Measurements from ENCODE around the gene IRF7.

The IRF7 gene

DNA sequence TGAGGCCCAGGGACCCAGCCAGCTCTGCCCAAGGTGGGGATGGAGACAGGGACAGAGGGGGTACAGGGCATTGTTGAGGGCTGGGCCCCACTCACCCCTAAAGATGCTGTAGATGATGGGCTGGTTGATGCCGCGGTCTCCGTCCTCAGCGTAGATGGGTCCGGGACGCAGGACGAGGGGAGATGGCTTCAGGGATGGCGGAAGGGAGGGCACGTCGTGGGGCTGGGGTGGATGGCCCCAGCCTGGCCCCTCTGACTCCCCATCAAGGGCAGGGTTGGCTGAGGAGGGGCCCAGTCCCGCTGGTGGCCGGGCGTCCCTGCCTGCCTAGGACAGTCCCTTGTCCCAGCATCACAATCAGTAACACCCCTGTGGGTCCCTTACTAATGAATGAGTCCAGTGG lies 4.5 kb upstream of the IRF7 start:
- no peak for DNase-seq

GRCh38 chr11:619628-620050 lies 3.9 kb upstream of the IRF7 start:
- no peak for DNase-seq

DNA sequence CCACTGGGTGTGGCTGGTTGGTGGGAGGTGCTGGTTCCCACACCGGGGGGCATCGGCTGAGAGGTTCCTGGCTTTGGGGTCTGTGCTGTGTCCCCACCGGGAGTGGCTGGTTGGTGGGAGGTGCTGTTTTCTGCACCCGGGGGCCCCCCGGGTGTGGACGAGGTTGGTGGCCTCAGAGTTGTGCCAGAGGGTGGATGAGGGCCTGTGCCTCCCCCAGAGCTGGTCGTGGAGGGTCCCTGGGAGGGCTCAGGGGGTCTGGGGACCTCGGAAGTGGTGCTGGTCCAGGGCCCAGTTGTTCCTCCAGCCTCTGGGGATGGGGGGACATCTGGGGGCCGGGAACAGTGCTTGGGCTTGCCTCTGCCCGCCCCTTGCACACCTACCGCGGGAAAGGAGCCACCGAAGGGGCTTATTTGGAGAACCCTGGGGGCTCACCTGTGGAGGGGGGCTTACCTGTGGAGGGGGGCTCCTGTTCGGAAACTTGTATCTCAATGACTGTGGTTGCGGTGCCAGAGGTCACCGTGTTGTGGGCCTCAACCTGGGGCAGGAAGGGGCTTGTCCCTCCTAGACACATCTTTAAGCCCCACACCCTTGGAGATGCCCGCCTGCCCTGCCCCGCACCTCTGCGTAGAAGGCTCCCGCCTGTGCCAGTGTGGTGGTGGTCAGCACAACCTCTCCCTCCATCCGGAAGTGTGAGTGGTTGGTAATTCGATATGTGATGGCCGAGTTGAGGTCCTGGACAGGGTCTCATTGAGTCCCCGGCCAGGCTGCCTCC lies 3.3 kb upstream of the IRF7 start:
- DNase-seq, result no peak

DNA sequence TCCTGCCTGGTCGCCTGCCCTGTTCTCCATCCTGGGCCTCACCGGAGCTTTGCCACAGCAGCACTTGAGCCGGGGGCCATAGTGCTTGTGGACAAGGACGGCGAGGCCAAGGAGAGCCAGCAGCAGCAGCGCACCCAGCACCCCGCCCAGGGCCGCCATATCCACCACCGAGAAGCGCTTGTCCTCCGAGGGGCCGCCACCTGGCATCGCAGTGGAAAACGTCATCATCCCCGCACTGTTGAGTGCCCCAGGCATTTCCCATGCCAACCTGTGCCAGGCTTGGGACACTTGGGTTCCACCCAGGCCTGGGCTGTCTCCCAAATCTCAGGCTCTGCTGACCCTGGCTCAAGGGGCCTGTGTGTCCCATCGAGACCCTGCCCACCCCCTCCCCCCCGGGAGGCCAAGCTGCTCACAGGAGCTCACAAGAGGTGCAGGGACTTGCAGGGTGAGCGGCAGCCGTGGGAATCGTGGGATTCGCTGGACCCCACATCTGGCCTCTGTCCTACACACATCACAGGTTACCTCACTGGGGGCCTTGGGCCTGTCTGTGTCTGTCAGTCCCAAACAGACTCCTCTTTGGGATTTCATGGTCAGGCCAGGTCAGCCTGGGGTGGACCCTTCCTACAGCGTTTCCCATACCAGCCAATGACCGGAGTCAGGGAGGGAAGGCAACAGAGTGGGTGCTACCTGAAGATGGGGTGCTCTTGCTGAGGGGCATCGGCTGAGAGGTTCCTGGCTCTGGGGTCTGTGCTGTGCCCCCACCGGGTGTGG lies 2.3 kb upstream of the IRF7 start:
- DNase-seq, result no peak

DNA sequence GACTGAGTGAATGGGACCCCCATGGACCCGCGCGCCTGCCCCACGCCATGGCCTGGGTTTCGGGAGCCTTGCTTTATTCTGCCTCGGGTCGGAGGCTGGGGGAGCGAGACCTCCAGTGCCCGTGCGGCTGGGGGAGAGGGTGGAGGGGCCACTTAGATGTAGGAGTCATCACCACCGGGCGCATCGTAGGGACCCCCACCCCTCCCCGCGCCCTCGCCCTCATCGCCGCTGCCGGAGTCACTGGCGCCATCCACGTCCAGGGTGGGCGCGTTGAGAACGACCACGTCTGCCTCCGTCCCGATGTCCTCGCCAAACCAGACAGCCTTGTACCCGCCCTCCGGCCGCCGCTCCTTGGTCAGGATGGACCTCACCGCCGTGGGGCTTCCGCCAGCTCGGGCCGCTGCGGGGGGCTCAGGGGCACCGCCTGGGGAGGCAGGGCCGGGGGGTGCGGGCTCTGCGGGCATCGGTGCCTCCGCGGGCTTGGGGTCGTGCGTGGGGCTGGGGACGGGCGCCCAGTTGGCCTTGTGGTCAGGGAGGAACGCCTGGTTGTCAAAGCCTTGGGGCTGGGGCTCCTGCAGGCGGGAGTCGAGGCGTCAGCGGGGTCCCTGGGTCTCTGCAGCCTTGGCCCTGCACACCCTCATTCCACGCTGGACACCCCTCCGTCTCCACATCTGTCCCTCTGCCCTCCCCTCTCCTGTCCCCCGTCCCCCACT lies 1.6 kb upstream of the IRF7 start:
- no peak for DNase-seq

DNA sequence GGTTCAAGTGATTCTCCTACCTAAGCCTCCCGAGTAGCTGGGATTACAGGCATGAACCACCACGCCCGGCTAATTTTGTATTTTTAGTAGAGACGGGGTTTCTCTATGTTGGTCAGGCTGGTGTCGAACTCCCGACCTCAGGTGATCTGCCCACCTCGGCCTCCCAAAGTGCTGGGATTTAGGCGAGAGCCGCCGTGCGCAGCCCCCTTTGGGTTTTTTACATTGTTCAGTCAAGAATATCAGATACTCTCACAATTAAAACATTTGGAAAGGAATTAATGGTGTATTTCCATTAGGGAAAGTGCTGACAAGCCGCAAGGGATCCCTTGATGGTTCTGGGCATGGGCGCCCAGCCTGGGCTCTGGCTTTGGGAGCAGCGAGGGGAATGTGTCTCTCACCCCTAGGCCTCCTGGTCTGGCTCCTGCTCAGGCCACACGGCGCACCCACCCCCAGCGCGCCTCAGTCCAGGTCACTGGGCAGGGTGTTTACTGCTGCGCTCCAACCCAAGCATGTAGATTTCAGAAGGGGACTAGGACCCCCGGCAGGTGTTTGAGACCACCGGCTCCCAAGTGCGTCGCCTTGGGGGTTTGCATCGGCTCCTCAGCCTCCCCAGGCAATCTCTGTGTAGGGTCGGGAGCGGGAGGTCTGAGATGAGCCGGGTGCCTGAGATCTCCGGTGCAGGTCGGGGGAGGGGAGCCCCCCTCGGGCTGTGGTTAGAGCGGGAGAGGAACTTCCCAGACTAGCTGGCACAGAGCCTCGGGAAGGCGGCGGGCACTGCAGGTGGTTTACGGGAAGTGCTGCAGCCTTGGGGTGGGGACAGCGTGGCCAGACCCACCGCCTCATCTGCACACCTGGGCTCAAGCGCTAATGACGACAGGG lies 809 bp upstream of the IRF7 start:
- DNase-seq, result no peak

DNA sequence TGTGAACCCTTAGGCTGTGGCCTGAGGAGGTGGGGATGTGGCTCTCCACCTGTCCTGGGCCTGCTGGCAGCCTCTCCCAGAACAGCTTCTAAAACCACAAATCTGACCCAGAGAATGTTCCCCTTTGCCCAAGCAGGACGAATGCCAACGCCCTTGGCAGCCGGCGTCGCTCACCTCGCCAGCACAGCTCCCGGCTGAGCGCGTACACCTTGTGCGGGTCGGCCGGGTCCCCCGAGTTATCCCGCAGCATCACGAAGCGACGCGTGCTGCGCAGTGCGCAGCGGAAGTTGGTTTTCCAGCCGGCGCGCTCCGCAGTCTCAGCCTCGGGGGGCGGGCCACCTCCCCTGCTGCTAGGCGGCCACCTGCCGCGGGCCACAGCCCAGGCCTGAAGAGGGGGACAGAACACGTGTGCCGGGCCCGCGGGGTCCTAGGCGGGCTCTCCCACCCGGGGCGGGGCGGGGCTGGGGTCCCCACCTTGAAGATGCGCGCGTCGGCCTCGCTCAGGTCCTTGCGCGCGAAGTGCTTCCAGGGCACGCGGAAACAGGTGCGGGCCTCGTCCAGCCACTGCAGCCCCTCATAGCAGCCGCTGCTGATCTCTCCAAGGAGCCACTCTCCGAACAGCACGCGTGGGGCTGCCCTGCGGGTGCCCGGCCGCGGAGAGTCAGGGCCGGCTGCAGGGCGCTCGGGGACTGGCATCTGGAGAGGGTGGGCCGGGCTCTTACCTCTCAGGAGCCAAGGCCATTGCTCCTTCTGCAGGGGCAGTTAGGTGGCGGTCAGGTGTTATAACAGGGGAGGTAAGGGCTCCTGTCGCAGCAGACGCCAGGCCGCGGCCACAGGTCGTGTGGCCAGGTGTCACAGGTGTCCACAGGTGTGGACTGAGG lies 887 bp downstream of the IRF7 start:
- no peak for DNase-seq

- no peak for DNase-seq
These were observed 1.6 kb downstream of the IRF7 start for GRCh38 chr11:614021-614622.

GRCh38 chr11:613369-613968 lies 2.3 kb downstream of the IRF7 start:
- DNase-seq, result peak; percentile 70 to 80

DNA sequence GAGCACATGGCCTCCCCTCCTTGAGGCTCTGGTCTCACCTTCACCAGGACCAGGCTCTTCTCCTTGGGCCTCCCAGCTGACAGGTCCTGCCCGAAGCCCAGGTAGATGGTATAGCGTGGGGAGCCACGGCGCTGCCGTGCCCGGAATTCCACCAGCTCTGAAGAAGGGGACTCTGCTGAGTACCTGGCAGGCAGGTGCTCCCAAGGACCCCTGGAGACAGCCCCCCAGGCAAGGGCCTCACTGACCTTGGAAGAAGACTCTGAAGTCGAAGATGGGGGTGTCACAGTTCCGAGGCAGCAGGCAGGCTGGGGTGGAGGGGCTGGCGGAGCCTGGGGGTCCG lies 2.8 kb downstream of the IRF7 start:
- no peak for DNase-seq

DNA sequence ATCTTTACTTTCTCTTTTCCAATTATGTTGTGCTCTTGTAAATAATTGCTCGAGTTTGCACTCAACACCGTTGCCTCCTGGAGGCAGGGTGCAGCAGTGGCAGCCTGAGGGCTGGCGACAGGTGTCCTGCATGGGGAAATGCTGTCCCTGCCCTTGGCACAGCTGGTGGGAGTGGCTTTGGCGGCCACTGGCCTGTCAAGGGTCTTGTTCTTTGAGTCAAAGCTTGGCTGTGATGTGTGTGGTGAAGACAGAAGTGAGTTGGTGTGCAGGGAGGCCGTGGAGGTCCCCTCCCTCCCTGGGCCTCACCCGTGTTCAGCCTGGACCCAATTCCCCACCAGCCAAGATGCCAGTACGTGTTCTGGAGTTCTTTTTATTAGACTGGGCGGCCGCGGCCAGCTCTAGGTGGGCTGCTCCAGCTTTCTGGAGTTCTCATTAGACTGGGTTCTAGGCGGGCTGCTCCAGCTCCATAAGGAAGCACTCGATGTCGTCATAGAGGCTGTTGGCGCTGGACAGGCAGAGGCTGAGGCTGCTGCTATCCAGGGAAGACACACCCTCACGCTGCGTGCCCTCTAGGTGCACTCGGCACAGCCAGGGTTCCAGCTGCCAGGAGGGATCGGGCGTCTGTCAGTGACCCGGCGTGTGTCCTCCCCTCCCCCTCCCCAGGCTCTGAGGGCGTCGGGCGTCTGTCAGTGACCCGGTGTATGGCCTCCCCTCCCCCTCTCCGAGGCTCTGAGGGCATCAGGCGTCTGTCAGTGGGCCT lies 3.4 kb downstream of the IRF7 start:
- no peak for DNase-seq

DNA sequence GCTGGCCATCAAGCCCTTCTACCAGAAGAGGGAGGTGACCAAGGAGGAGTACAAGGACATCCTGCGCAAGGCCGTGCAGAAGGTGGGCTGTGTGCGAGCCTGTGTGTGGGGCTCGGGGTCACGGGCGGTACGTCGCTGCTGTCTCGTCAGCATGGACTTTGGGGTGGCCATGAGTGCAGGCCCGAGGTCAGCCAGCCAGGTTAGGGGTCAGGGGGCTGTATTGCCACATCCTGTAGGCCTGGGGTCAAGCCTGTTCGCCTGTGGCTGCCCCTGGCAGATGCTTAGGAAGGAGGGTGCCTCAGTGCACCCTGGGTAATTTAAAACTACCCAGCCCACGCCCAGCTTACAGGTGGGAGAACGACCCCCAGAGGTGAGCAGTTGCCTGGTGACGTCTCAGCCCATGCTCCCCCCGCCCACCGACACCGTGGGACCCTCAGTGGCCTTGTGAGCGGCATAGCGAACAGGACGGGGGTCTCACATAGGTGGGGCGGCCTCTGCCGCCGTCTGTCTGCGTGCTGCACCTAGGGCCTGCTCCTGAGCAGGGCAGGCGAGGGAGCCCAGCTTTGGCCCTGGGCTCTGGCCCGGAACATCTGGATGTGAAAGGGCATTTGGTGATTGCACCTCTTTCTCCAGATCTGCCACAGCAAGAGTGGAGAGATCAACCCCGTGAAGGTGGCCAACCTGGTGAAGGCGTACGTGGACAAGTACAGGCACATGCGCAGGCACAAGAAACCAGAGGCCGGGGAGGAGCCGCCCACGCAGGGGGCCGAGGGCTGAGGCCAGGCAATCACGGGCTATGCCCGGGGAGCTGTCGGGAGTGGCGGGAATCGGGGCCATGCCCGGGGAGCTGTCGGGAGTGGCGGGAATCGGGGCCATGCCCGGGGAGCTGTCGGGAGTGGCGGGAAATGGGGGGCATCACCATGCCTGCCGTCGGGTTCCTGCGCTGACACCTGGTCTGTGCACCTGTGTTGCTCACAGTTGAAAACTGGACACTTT lies 4.5 kb downstream of the IRF7 start:
- DNase-seq, result no peak

GRCh38 chr11:610146-610801 lies 5.5 kb downstream of the IRF7 start:
- DNase-seq, result no peak

DNA sequence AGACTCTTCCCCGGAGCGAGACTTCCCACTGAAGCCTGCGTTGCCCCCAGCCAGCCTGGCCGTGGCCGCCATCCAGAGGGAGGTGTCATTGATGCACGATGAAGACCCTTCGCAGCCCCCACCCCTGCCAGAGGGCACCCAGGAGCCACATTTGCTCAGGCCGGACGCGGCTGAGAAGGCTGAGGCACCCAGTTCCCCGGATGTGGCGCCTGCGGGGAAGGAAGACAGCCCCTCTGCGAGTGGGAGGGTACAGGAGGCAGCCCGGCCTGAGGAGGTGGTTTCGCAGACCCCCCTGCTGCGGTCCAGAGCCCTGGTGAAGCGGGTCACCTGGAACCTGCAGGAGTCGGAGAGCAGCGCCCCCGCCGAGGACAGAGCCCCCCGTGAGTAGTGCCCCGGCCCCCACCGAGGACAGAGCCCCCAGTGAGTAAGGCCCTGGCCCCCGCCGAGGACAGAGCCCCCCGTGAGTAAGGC lies 6.4 kb downstream of the IRF7 start:
- no peak for DNase-seq

- DNase-seq, result no peak
These were observed 6.9 kb downstream of the IRF7 start for GRCh38 chr11:608791-609251.

- DNase-seq, result no peak
These were observed 7.6 kb downstream of the IRF7 start for GRCh38 chr11:607971-608659.

DNA sequence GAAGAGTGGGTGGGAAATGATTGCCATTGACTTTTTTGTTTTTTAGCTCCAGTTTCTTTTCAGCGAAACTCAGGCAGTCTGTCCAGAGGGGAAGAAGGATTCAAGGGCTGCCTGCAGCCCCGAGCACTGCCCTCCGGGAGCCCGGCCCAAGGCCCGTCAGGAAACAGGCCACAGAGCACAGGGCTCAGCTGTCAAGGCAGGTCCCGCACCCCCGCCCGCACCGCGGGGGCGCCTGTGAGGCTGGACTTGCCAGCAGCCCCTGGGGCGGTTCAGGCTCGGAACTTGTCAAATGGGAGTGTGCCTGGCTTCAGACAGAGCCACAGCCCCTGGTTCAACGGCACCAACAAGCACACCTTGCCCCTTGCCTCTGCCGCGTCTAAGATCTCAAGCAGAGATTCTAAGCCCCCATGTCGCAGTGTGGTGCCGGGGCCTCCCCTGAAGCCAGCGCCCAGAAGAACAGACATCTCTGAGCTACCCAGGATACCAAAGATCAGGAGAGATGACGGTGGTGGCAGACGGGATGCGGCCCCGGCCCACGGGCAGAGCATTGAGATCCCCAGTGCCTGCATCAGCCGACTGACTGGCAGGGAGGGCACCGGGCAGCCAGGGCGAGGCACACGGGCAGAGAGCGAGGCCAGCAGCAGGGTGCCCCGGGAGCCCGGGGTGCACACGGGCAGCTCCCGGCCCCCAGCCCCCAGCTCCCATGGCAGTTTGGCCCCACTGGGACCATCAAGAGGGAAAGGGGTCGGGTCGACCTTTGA lies 8.6 kb downstream of the IRF7 start:
- no peak for DNase-seq
